Eye (tissue), 1 donor: Measurements from ENCODE around the gene ARL14.
A peak's percentile ranks its signal among the peaks of the same experiment; 100 is the strongest.

Source experiments
- DNase-seq: peaks from one replicate; pipeline ENCODE4 v3.0.0-alpha.2; 2015

ARL14 gene

GRCh38 chr3:160676547-160677303 is at the start of gene ARL14:
TSS of gene ARL14 (plus strand) at chr3:160677160. CDS start at chr3:160677347, 187 bp downstream.
- no peak for DNase-seq

- DNase-seq, result no peak
These were observed 47.5 kb upstream of the ARL14 start for GRCh38 chr3:160629491-160629890.

- DNase-seq, result no peak
These were observed 43.4 kb upstream of the ARL14 start for GRCh38 chr3:160633361-160634083.

GRCh38 chr3:160635213-160635612 is 41.7 kb upstream of the ARL14 start:
- DNase-seq, result no peak

GRCh38 chr3:160637086-160637485 is 39.9 kb upstream of the ARL14 start:
- DNase-seq, result no peak

GRCh38 chr3:160638184-160638583 is 38.8 kb upstream of the ARL14 start:
- DNase-seq, result no peak

GRCh38 chr3:160641665-160642309 is 35.2 kb upstream of the ARL14 start:
- no peak for DNase-seq

- peak; percentile 16 for DNase-seq
These were observed 33.0 kb upstream of the ARL14 start for GRCh38 chr3:160643994-160644393.

- no peak for DNase-seq
These were observed 32.5 kb upstream of the ARL14 start for GRCh38 chr3:160644491-160644890.

GRCh38 chr3:160648701-160649100 is 28.3 kb upstream of the ARL14 start:
- DNase-seq, result no peak

- no peak for DNase-seq
These were observed 27.4 kb upstream of the ARL14 start for GRCh38 chr3:160649596-160649995.

- no peak for DNase-seq
These were observed 23.4 kb upstream of the ARL14 start for GRCh38 chr3:160653512-160653911.

GRCh38 chr3:160660902-160661301 is 16.1 kb upstream of the ARL14 start:
- DNase-seq, result no peak

- DNase-seq, result peak; percentile 52
These were observed 15.3 kb upstream of the ARL14 start for GRCh38 chr3:160661660-160662059.

- DNase-seq, result no peak
These were observed 11.7 kb upstream of the ARL14 start for GRCh38 chr3:160665231-160665630.

- peak; percentile 74 for DNase-seq
These were observed 11.0 kb upstream of the ARL14 start for GRCh38 chr3:160665784-160666526.

GRCh38 chr3:160667452-160667851 is 9.5 kb upstream of the ARL14 start:
- DNase-seq, result no peak

GRCh38 chr3:160668454-160668853 is 8.5 kb upstream of the ARL14 start:
- DNase-seq, result no peak

- DNase-seq, result no peak
These were observed 5.7 kb upstream of the ARL14 start for GRCh38 chr3:160671231-160671630.

GRCh38 chr3:160671995-160672394 is 5.0 kb upstream of the ARL14 start:
- no peak for DNase-seq

- no peak for DNase-seq
These were observed 3.8 kb upstream of the ARL14 start for GRCh38 chr3:160673188-160673587.

GRCh38 chr3:160675566-160676124 is 1.3 kb upstream of the ARL14 start:
- no peak for DNase-seq

GRCh38 chr3:160677459-160677881 is 510 bp downstream of the ARL14 start:
- DNase-seq, result peak; percentile 20
